GM12891 (cell line): ENCODE measurements around the gene SNAI3.
A peak's percentile ranks its signal among the peaks of the same experiment; 100 is the strongest.

Source experiments
- DNase-seq: peaks from one replicate; pipeline ENCODE4 v3.0.0; 2011; ENCODE audit warnings: low spot score; ENCODE audit not compliant: insufficient read length
- FAIRE-seq: peaks from 2 replicates; lab custom pipeline; 2011; peaks lifted over from hg19 to GRCh38; lab: Jason Lieb, UNC
- PAX5 ChIP-seq: IDR thresholded peaks from 2 replicates; pipeline ENCODE4 v1.6.1; 2011; ENCODE audit warnings: low read length, moderate library complexity, mild to moderate bottlenecking; ENCODE audit not compliant: insufficient read depth, severe bottlenecking
- POLR2A ChIP-seq: IDR thresholded peaks from 2 replicates; pipeline ENCODE4 v1.6.1; 2011; ENCODE audit warnings: low read depth, low read length, control low read depth
- POLR2AphosphoS5 ChIP-seq: IDR thresholded peaks from 2 replicates; pipeline ENCODE4 v1.6.1; 2011; ENCODE audit warnings: low read depth, low read length, control low read depth
- POU2F2 ChIP-seq: IDR thresholded peaks from 2 replicates; pipeline ENCODE4 v1.6.1; 2011; ENCODE audit warnings: low read depth, mild to moderate bottlenecking, control low read depth, low read length, moderate library complexity
- SPI1 ChIP-seq: IDR thresholded peaks from 2 replicates; pipeline ENCODE4 v1.6.1; 2011; ENCODE audit warnings: low read depth, low read length, control low read depth
- TAF1 ChIP-seq: IDR thresholded peaks from 2 replicates; pipeline ENCODE4 v1.6.1; 2011; ENCODE audit warnings: low read depth, low read length, control low read depth

The SNAI3 gene

GRCh38 chr16:88706965-88707826, 20.9 kb upstream of the SNAI3 start:
- TF ChIP-seq TAF1 (0 out of 2 replicates have a peak, but pooled peaks have one; percentile 18), SPI1 (no peak)
- FAIRE-seq = peak; percentile 41

DNA sequence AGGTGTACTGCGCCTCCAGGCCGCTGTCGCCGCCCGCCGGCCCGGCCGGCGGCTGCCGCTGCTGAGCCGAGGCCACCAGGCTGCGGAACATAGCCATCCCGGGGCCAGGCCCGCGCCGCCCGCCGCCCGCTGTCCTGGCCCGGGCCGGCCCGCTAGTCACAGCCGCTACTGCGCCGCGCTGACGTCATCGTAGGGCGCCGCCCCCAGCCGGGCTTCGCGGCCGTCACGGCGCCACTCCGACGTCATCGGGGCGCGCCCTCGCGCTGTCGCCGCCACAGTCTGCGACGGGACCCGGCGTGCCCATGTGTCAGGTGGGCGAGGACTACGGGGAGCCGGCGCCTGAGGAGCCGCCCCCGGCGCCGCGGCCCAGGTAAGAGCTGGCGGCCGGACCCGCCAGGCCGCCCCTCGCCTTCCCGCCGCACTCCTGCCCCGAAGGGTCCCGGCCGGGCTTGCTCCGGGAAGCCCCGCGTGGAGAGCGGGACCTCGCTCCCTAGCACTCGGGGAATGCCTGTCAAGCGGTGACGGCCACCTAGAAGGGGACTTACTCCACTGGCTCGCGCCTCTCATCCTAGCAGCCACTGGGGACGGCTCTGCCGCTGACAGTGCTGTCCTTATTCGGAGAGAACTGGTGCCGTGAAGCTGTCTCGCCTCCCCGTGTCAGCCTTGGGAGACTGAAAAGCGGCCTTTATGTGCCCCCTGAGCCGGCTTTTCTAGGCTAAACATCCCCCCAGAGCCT, 20.1 kb upstream of the SNAI3 start, which contains the start of the genes CTU2 and RNF166:
Gene CTU2 (plus strand): TSS at position 275 of the 736 bp plus-strand sequence. CDS start 28 bp downstream, at position 303.
Gene RNF166 (minus strand): TSS at position 180 of the 736 bp plus-strand sequence. CDS start 83 bp downstream, at position 97.
- TF ChIP-seq POU2F2 (no peak), PAX5 (peak; percentile 31)
- FAIRE-seq (peak; percentile 100), DNase-seq (peak; percentile 100)

More at GRCh38 chr16:88706965-88707826, 20.9 kb upstream of the SNAI3 start:
- no peak for DNase-seq

DNA sequence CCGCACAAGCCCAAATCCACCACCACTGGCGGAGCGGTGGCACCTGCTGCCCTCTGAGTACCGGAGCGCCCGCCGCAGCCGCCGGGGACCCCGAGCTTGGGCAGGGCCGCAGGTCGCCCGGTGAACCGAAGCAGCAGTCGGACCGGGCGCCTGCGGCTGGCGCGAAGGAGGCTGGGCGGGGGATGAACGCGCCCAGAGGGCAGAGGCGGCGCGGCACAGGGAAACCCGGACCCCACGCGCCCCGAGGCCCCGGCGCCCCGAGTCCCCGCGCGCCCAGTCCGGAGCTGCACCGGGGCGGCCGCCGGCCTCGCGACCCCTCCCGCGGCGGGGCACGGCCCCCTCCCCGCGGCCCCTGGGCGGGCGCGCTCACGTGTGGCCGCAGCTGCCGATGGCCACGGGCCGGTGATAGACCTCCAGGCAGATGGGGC, 19.5 kb upstream of the SNAI3 start:
- DNase-seq = no peak
- peak; percentile 13 for FAIRE-seq
- no peak for TF ChIP-seq POLR2A
- TF ChIP-seq SPI1 = no peak
- TF ChIP-seq PAX5 = no peak
- no peak for TF ChIP-seq POU2F2
- TF ChIP-seq POLR2AphosphoS5 = no peak
- TF ChIP-seq TAF1 = no peak

- peak; percentile 62 for TF ChIP-seq SPI1
- no peak for TF ChIP-seq PAX5
- TF ChIP-seq TAF1 = no peak
- FAIRE-seq = no peak
- DNase-seq = no peak
Observed at GRCh38 chr16:88705076-88705684, 18.9 kb upstream of the SNAI3 start.

- FAIRE-seq = peak; percentile 87
- TF ChIP-seq POU2F2 = peak; percentile 8; the same call in 1 of the 2 replicates
- TF ChIP-seq POLR2AphosphoS5 = no peak
- TF ChIP-seq POLR2A = no peak
- TF ChIP-seq PAX5 = no peak
- no peak for TF ChIP-seq TAF1
- no peak for TF ChIP-seq SPI1
- DNase-seq = no peak
Observed at GRCh38 chr16:88703486-88704309, 17.4 kb upstream of the SNAI3 start.

DNA sequence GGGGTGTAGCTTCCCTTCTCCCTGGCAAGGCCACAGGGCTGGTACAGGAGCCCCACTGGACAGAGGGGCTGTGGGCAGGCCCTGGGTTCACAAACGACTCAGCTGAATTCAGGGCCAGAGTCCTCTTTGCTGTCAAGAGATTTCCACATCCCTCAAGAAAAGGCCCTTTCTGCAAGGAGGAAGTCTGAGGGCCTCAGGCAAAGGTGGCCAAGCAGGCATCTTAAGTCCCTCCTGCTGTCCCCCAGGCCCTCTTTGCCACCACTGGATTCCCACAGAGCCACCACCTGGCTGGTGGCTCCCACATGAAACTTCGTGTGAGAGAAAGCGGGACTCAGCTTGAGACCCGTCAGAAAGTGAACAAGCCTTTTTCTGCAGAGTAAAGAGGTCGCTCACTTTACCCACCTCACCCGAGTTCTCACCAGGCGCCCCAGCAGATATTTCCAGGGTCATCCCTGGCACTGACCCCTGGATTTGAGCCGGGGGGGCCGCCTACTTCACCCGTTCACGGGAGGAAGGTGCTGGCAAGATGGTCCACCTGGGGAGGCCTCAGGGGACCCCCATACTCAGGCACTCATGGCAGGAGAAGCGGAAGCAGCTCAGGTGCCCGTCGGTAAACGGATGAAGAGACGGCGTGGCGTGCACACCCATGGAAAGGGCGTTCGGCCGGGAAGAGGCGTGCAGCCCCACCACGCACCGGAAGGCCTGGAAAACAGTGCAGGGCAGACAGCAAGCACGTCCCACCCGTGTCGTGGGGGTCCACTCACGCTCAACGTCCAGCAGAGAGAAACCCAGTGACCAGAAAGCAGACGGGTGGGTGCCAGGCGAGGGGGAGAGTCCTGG, 16.3 kb upstream of the SNAI3 start:
- FAIRE-seq = peak; percentile 5
- DNase-seq = no peak
- TF ChIP-seq POLR2A (no peak), PAX5 (no peak), POLR2AphosphoS5 (no peak), POU2F2 (no peak), SPI1 (no peak), TAF1 (no peak)

- TF ChIP-seq POLR2A (no peak), POLR2AphosphoS5 (no peak), TAF1 (no peak), POU2F2 (no peak), PAX5 (no peak), SPI1 (no peak)
- FAIRE-seq (no peak), DNase-seq (no peak)
Observed at GRCh38 chr16:88701581-88702370, 15.5 kb upstream of the SNAI3 start.
